Progenitor cell of endocrine pancreas (in vitro differentiated cells): ENCODE measurements around the gene GAS1. TPM values are rescaled to one million over a fixed set of nuclear protein-coding genes. Genes with fewer than 3 reads are reported as not detected.
A peak's percentile ranks its signal among the peaks of the same experiment; 100 is the strongest.

Experiments
- DNase-seq: peaks from one replicate; pipeline ENCODE4 v3.0.0; 2021; ENCODE audit warnings: low spot score; ENCODE audit not compliant: unreplicated experiment
- H3K27ac Mint-ChIP-seq: 2 replicates; pipeline ENCODE4 v1.8.0; 2021; ENCODE audit warnings: mild to moderate bottlenecking, moderate library complexity, mixed read lengths
- H3K27me3 Mint-ChIP-seq: 2 replicates; pipeline ENCODE4 v1.8.0; 2021; ENCODE audit warnings: mixed read lengths
- H3K36me3 Mint-ChIP-seq: 2 replicates; pipeline ENCODE4 v1.8.0; 2022; ENCODE audit warnings: mixed read lengths; ENCODE audit not compliant: insufficient read depth
- H3K4me1 Mint-ChIP-seq: 2 replicates; pipeline ENCODE4 v1.8.0; 2021; ENCODE audit warnings: low read depth, mixed read lengths
- H3K4me3 Mint-ChIP-seq: 2 replicates; pipeline ENCODE4 v1.8.0; 2021; ENCODE audit warnings: low read depth, mild to moderate bottlenecking, moderate library complexity, mixed read lengths
- H3K9me3 Mint-ChIP-seq: 2 replicates; pipeline ENCODE4 v1.8.0; 2021; ENCODE audit warnings: low read depth, mixed read lengths
- CTCF ChIP-seq: fragments of 200-600 bp; sonication (generic); IDR thresholded peaks from one replicate; pipeline ENCODE4 v1.5.0; 2021; ENCODE audit warnings: antibody characterized with exemption, mild to moderate bottlenecking; ENCODE audit not compliant: unreplicated experiment
- total RNA-seq: library from RNA; stranded (reverse); gene quantifications from 2 replicates; pipeline ENCODE4 v1.2.1, GENCODE V29; 2021

Gene GAS1
- total RNA-seq, 1 donor from 2014 or later, result 4.0 TPM

GRCh38 chr9:86902991-86903733 is 44.1 kb downstream of the GAS1 start:
- TF ChIP-seq CTCF, result no peak
- Mint-ChIP-seq H3K9me3 (no peaks in the 10 kb centered on the region), H3K4me1 (peaks cover 15% of the 10 kb centered on the region), H3K27ac (no peak overlapping the region), H3K36me3 (no peaks in the 10 kb centered on the region), H3K27me3 (peaks cover 65% of the 10 kb centered on the region), H3K4me3 (peak overlapping the region; percentile 56)
- DNase-seq, result no peak

GRCh38 chr9:86902586-86902985 is 44.7 kb downstream of the GAS1 start:
- H3K27me3 Mint-ChIP-seq, result peaks cover 66% of the 10 kb centered on the region
- H3K27ac Mint-ChIP-seq, result no peak overlapping the region
- peak overlapping the region; percentile 56 for H3K4me3 Mint-ChIP-seq
- DNase-seq, result no peak
- H3K36me3 Mint-ChIP-seq, result no peaks in the 10 kb centered on the region
- peaks cover 15% of the 10 kb centered on the region for H3K4me1 Mint-ChIP-seq
- H3K9me3 Mint-ChIP-seq, result no peaks in the 10 kb centered on the region
- no peak for TF ChIP-seq CTCF

GRCh38 chr9:86902176-86902575 is 45.1 kb downstream of the GAS1 start:
- Mint-ChIP-seq H3K4me1 (peaks cover 15% of the 10 kb centered on the region), H3K36me3 (no peaks in the 10 kb centered on the region), H3K4me3 (no peak overlapping the region), H3K27me3 (peaks cover 63% of the 10 kb centered on the region), H3K27ac (no peak overlapping the region), H3K9me3 (no peaks in the 10 kb centered on the region)
- TF ChIP-seq CTCF, result no peak
- no peak for DNase-seq

GRCh38 chr9:86901511-86901910 is 45.8 kb downstream of the GAS1 start:
- DNase-seq, result no peak
- Mint-ChIP-seq H3K4me1 (peaks cover 15% of the 10 kb centered on the region), H3K4me3 (no peak overlapping the region), H3K9me3 (no peaks in the 10 kb centered on the region), H3K27me3 (peaks cover 65% of the 10 kb centered on the region), H3K36me3 (no peaks in the 10 kb centered on the region), H3K27ac (no peak overlapping the region)
- no peak for TF ChIP-seq CTCF
